IPS-18a (cell line): ENCODE measurements around the gene MARVELD3.

Experiments
- H3K27ac ChIP-seq: one replicate; pipeline ENCODE4 v1.5.1; 2013; ENCODE audit warnings: low read length
- H3K27me3 ChIP-seq: one replicate; pipeline ENCODE4 v1.6.1; 2013; ENCODE audit warnings: mild to moderate bottlenecking, low read length; ENCODE audit not compliant: control insufficient read depth, insufficient read depth
- H3K36me3 ChIP-seq: one replicate; pipeline ENCODE4 v1.6.1; 2013; ENCODE audit warnings: low read depth, low read length; ENCODE audit not compliant: control insufficient read depth
- H3K4me1 ChIP-seq: one replicate; pipeline ENCODE4 v1.6.1; 2013; ENCODE audit warnings: low read depth, low read length; ENCODE audit not compliant: control insufficient read depth
- H3K4me3 ChIP-seq: one replicate; pipeline ENCODE4 v1.5.1; 2013; ENCODE audit warnings: low read length
- H3K9ac ChIP-seq: one replicate; pipeline ENCODE4 v1.6.1; 2013; ENCODE audit warnings: mild to moderate bottlenecking, low read length, moderate library complexity
- H3K9me3 ChIP-seq: one replicate; pipeline ENCODE4 v1.6.1; 2013; ENCODE audit warnings: low read depth, low read length; ENCODE audit not compliant: control insufficient read depth

MARVELD3 gene

GRCh38 chr16:71648921-71649320 is 22.9 kb downstream of the MARVELD3 start:
- Histone ChIP-seq H3K27ac (no peak overlapping the region), H3K36me3 (peaks cover 32% of the 10 kb centered on the region), H3K27me3 (no peaks in the 10 kb centered on the region), H3K9ac (no peak overlapping the region), H3K4me3 (no peak overlapping the region), H3K4me1 (no peaks in the 10 kb centered on the region), H3K9me3 (no peaks in the 10 kb centered on the region)

DNA sequence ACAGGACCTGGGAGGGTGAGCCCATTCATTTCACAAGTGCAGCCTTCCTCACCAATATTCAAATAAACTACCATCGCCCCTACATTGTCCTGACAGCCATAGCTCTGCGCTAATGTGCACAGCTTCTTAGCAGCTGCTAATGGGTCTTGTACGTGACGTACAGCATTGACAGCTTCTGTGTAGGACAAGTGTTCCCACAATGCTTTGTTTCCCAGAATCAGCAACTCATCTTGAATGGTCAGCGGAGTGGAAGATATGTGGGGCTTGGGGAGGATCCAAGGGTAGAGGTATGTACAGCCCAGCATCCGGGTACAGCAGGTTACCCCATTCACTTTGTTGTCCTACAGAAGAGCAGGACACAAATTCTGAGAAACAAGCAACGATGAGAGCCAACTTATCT is 23.7 kb downstream of the MARVELD3 start:
- H3K4me1 ChIP-seq: no peaks in the 10 kb centered on the region
- H3K9ac ChIP-seq: no peak overlapping the region
- no peaks in the 10 kb centered on the region for H3K9me3 ChIP-seq
- peaks cover 38% of the 10 kb centered on the region for H3K36me3 ChIP-seq
- no peaks in the 10 kb centered on the region for H3K27me3 ChIP-seq
- no peak overlapping the region for H3K27ac ChIP-seq
- no peak overlapping the region for H3K4me3 ChIP-seq

GRCh38 chr16:71658771-71659170 is 32.8 kb downstream of the MARVELD3 start:
- H3K4me1 ChIP-seq: no peaks in the 10 kb centered on the region
- H3K9me3 ChIP-seq: no peaks in the 10 kb centered on the region
- H3K36me3 ChIP-seq: peaks cover 40% of the 10 kb centered on the region
- no peak overlapping the region for H3K9ac ChIP-seq
- no peak overlapping the region for H3K4me3 ChIP-seq
- H3K27ac ChIP-seq: no peak overlapping the region
- no peaks in the 10 kb centered on the region for H3K27me3 ChIP-seq

DNA sequence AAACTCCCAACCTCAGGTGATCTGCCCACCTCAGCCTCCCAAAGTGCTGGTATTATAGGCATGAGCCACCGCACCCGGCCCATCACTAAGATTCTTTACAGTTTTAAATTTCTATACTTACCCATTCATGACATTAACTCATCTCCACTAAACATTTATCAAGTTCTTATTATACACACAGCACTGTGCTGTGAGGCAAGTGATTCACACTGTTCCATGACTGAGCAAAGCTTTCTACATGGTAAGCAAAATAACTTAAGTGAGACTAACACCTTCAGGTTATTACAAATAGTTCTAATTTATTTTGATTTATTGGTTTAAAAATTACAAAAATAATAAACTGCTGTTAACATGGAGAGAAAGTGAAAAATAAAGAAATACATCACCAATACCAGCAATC is 33.5 kb downstream of the MARVELD3 start:
- Histone ChIP-seq H3K9ac (no peak overlapping the region), H3K9me3 (no peaks in the 10 kb centered on the region), H3K4me3 (no peak overlapping the region), H3K27me3 (no peaks in the 10 kb centered on the region), H3K4me1 (no peaks in the 10 kb centered on the region), H3K27ac (no peak overlapping the region), H3K36me3 (peaks cover 40% of the 10 kb centered on the region)

DNA sequence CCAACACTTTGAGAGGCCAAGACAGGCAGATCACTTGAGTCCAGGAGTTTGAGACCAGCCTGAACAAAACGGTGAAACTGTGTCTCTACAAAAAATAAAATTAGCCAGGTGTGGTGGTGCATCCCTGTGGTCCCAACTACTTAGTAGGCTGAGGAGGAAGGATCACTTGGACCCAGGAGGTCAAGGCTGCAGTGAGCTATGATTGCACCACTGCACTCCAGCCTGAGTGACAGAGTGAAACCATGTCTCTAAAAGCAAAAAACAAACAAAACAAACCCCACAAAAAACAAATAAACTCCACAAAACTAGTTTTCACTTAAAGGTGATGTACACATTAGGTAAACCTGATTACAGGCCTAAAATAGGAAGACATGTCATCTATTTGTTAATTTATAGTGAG is 40.3 kb downstream of the MARVELD3 start:
- no peak overlapping the region for H3K4me3 ChIP-seq
- no peaks in the 10 kb centered on the region for H3K9me3 ChIP-seq
- no peak overlapping the region for H3K27ac ChIP-seq
- peaks cover 53% of the 10 kb centered on the region for H3K36me3 ChIP-seq
- no peaks in the 10 kb centered on the region for H3K4me1 ChIP-seq
- H3K27me3 ChIP-seq: no peaks in the 10 kb centered on the region
- H3K9ac ChIP-seq: no peak overlapping the region

GRCh38 chr16:71666928-71667707 is 41.1 kb downstream of the MARVELD3 start:
- Histone ChIP-seq H3K4me1 (no peaks in the 10 kb centered on the region), H3K9ac (no peak overlapping the region), H3K9me3 (no peaks in the 10 kb centered on the region), H3K4me3 (no peak overlapping the region), H3K27ac (no peak overlapping the region), H3K27me3 (no peaks in the 10 kb centered on the region), H3K36me3 (peaks cover 56% of the 10 kb centered on the region)

DNA sequence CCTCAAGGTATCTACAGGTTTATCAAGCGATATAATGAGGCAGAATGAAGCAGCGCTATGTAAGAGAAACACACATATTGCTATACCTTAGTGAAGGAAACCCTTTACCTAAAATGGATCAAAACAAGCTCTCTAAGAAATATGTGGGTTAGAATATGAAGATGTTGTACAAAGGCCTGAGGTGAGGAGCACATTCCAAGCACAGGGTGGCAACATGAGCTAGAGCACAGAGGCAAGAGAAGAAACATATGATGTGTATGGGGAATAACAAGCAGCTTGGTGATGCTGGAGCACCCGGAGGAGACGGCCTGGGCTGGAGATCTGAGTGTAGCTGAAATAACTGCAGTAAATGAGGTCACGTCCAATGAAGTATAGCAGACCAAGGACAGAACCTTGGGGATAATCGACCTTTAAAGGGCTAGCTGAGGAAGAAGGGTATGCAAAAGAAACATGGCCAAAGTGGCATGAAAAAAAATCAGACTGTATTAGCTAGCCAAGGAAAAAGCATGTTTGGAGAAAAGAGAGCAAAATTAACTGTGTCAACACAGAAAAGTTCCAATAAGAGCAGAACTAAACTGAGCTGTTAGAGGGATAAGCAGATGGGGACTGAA is 44.0 kb downstream of the MARVELD3 start:
- Histone ChIP-seq H3K9me3 (no peaks in the 10 kb centered on the region), H3K4me1 (no peaks in the 10 kb centered on the region), H3K36me3 (peaks cover 65% of the 10 kb centered on the region), H3K9ac (no peak overlapping the region), H3K27ac (no peak overlapping the region), H3K27me3 (no peaks in the 10 kb centered on the region), H3K4me3 (no peak overlapping the region)

DNA sequence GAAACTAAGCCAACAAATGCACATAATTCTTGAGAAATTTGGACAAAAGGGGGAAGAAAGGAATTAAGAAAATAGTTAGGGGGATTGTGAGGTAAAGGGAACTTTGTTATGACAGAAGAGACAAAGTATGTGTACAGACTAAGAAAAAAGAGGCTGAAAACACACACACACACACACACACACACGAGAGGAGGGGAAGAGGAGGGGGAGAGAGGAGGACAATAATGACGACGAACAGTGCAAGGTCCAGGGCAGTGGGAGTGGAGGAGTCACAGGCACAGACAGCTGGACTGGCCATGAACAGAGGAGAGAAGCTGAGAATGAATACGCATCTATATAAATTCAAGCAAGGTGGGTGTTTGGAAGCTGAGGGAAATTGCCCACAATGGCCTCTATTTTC is 44.6 kb downstream of the MARVELD3 start:
- Histone ChIP-seq H3K36me3 (peaks cover 68% of the 10 kb centered on the region), H3K9ac (no peak overlapping the region), H3K4me3 (no peak overlapping the region), H3K9me3 (no peaks in the 10 kb centered on the region), H3K4me1 (no peaks in the 10 kb centered on the region), H3K27ac (no peak overlapping the region), H3K27me3 (no peaks in the 10 kb centered on the region)

- Histone ChIP-seq H3K27ac (no peak overlapping the region), H3K36me3 (peaks cover 69% of the 10 kb centered on the region), H3K27me3 (no peaks in the 10 kb centered on the region), H3K4me3 (no peak overlapping the region), H3K9ac (no peak overlapping the region), H3K9me3 (no peaks in the 10 kb centered on the region), H3K4me1 (no peaks in the 10 kb centered on the region)
Observed at GRCh38 chr16:71671165-71671564, 45.2 kb downstream of the MARVELD3 start.

GRCh38 chr16:71672125-71672524 is 46.1 kb downstream of the MARVELD3 start:
- Histone ChIP-seq H3K27ac (no peak overlapping the region), H3K9ac (no peak overlapping the region), H3K9me3 (no peaks in the 10 kb centered on the region), H3K4me1 (no peaks in the 10 kb centered on the region), H3K27me3 (no peaks in the 10 kb centered on the region), H3K4me3 (no peak overlapping the region), H3K36me3 (peaks cover 60% of the 10 kb centered on the region)

- H3K27me3 ChIP-seq: no peaks in the 10 kb centered on the region
- no peak overlapping the region for H3K9ac ChIP-seq
- no peak overlapping the region for H3K4me3 ChIP-seq
- H3K9me3 ChIP-seq: no peaks in the 10 kb centered on the region
- H3K27ac ChIP-seq: no peak overlapping the region
- H3K36me3 ChIP-seq: peaks cover 55% of the 10 kb centered on the region
- H3K4me1 ChIP-seq: no peaks in the 10 kb centered on the region
Observed at GRCh38 chr16:71672803-71673581, 47.0 kb downstream of the MARVELD3 start.
